A673 (cell line): Measurements from ENCODE around the gene ENOX1.

Source experiments
- EZH2 ChIP-seq: fragments of 200-600 bp; sonication (generic); IDR thresholded peaks from 2 replicates; pipeline ENCODE4 v1.6.1; 2017; ENCODE audit warnings: borderline replicate concordance, low read depth, mild to moderate bottlenecking, mixed read lengths, antibody characterized with exemption, low read length; ENCODE audit not compliant: poor library complexity, severe bottlenecking
- TF ChIP-seq, protein P1 (sequence below): fragments of 300-800, 200-600 bp; sonication (generic); conservative IDR thresholded peaks from 2 replicates; pipeline ENCODE4 v1.5.1; 2017; ENCODE audit warnings: low read depth, mild to moderate bottlenecking, antibody characterized with exemption, low read length, moderate library complexity, mixed read lengths

DNA sequence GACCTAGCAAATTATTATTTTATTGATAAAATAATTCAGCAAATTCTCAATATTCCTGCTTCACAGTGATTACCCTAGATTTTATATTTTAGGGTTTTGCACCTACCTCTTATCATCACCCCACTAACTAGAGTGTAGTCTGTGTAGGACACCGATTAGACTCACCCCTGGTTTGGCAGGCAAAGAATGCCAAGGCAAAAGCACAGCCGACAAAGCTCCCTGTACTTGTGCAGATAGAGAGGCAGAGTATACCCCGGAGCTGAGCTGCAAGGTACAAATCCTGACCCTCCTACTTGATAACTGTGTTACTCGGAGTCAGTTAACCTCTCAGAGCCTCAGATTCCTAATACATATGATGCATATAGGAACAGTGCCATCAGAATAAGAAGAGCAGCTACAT, 225.7 kb downstream of the ENOX1 start:
- TF ChIP-seq, protein P1, sequence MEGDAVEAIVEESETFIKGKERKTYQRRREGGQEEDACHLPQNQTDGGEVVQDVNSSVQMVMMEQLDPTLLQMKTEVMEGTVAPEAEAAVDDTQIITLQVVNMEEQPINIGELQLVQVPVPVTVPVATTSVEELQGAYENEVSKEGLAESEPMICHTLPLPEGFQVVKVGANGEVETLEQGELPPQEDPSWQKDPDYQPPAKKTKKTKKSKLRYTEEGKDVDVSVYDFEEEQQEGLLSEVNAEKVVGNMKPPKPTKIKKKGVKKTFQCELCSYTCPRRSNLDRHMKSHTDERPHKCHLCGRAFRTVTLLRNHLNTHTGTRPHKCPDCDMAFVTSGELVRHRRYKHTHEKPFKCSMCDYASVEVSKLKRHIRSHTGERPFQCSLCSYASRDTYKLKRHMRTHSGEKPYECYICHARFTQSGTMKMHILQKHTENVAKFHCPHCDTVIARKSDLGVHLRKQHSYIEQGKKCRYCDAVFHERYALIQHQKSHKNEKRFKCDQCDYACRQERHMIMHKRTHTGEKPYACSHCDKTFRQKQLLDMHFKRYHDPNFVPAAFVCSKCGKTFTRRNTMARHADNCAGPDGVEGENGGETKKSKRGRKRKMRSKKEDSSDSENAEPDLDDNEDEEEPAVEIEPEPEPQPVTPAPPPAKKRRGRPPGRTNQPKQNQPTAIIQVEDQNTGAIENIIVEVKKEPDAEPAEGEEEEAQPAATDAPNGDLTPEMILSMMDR = no peak
- no peak for TF ChIP-seq EZH2
